OCI-LY3 (cell line): ENCODE results near the gene QSOX2.

Experiments used
- H2AFZ ChIP-seq: fragments of 200-600, 300-600 bp; shearing (Covaris generic); 2 replicates; pipeline ENCODE4 v1.6.0; 2014; ENCODE audit warnings: antibody characterized with exemption, low read depth, low read length
- H3K27ac ChIP-seq: fragments of 200-600, 300-600 bp; sonication (generic); 2 replicates; pipeline ENCODE4 v1.5.1; 2014; ENCODE audit warnings: mild to moderate bottlenecking, low read length, moderate library complexity, mixed read lengths
- H3K27me3 ChIP-seq: fragments of 200-600, 300-600 bp; sonication (generic); 2 replicates; pipeline ENCODE4 v1.6.1; 2014; ENCODE audit warnings: low read depth, low read length, mixed read lengths
- H3K36me3 ChIP-seq: fragments of 200-600, 300-600 bp; sonication (generic); replicated peaks from 2 replicates; pipeline ENCODE3; 2014; ENCODE audit warnings: low read depth, low read length, mixed read lengths
- H3K4me1 ChIP-seq: fragments of 300-600, 200-600 bp; sonication (generic); 2 replicates; pipeline ENCODE4 v1.6.1; 2014; ENCODE audit warnings: low read length, mixed read lengths
- H3K4me2 ChIP-seq: fragments of 200-600, 300-600 bp; sonication (generic); 2 replicates; pipeline ENCODE4 v1.6.1; 2014; ENCODE audit warnings: low read length, mixed read lengths
- H3K4me3 ChIP-seq: fragments of 300-600, 200-600 bp; sonication (generic); 2 replicates; pipeline ENCODE4 v1.5.1; 2014; ENCODE audit warnings: antibody characterized with exemption, mild to moderate bottlenecking, low read length, moderate library complexity
- H3K79me2 ChIP-seq: fragments of 300-600, 200-600 bp; shearing (Covaris generic); 2 replicates; pipeline ENCODE4 v1.6.1; 2014; ENCODE audit warnings: mild to moderate bottlenecking, low read length, mixed read lengths
- H3K9ac ChIP-seq: fragments of 300-600, 200-600 bp; shearing (Covaris generic); 2 replicates; pipeline ENCODE4 v1.6.0; 2014; ENCODE audit warnings: mild to moderate bottlenecking, low read length, moderate library complexity
- H3K9me3 ChIP-seq: fragments of 200-600, 300-600 bp; shearing (Covaris generic); 2 replicates; pipeline ENCODE4 v1.6.1; 2014; ENCODE audit warnings: low read length, mixed read lengths; ENCODE audit not compliant: insufficient read depth
- H4K20me1 ChIP-seq: fragments of 200-600, 300-600 bp; sonication (generic); 2 replicates; pipeline ENCODE4 v1.6.1; 2016; ENCODE audit warnings: low read length, mixed read lengths; ENCODE audit not compliant: insufficient read depth
- EZH2phosphoT487 ChIP-seq: fragments of 200-600 bp; shearing (Covaris generic); IDR thresholded peaks from 2 replicates; pipeline ENCODE4 v1.6.1; 2018; ENCODE audit warnings: antibody characterized with exemption, mixed run types, low read depth
- TF ChIP-seq, protein P1 (sequence below): fragments of 200-600, 300-600 bp; sonication (generic); IDR thresholded peaks from 2 replicates; pipeline ENCODE4 v1.5.1; 2014; ENCODE audit warnings: antibody characterized with exemption, low read length, low read depth

QSOX2 gene

GRCh38 chr9:136204145-136204805 is 41.3 kb downstream of the QSOX2 start:
- Histone ChIP-seq H3K4me1 (no peaks in the 10 kb centered on the region), H3K79me2 (no peaks in the 10 kb centered on the region), H2AFZ (no peak overlapping the region), H3K9ac (no peak overlapping the region), H3K4me2 (no peak overlapping the region), H3K27me3 (no peaks in the 10 kb centered on the region), H3K9me3 (no peaks in the 10 kb centered on the region), H3K4me3 (no peak overlapping the region), H4K20me1 (peaks cover 11% of the 10 kb centered on the region; the same call in 1 of the 2 replicates), H3K36me3 (peaks cover 5% of the 10 kb centered on the region), H3K27ac (no peak overlapping the region)
- TF ChIP-seq, protein P1, sequence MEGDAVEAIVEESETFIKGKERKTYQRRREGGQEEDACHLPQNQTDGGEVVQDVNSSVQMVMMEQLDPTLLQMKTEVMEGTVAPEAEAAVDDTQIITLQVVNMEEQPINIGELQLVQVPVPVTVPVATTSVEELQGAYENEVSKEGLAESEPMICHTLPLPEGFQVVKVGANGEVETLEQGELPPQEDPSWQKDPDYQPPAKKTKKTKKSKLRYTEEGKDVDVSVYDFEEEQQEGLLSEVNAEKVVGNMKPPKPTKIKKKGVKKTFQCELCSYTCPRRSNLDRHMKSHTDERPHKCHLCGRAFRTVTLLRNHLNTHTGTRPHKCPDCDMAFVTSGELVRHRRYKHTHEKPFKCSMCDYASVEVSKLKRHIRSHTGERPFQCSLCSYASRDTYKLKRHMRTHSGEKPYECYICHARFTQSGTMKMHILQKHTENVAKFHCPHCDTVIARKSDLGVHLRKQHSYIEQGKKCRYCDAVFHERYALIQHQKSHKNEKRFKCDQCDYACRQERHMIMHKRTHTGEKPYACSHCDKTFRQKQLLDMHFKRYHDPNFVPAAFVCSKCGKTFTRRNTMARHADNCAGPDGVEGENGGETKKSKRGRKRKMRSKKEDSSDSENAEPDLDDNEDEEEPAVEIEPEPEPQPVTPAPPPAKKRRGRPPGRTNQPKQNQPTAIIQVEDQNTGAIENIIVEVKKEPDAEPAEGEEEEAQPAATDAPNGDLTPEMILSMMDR, result no peak
- no peak for TF ChIP-seq EZH2phosphoT487

- Histone ChIP-seq H3K4me3 (no peak overlapping the region), H3K27me3 (no peaks in the 10 kb centered on the region), H3K9me3 (no peaks in the 10 kb centered on the region), H3K4me2 (no peak overlapping the region), H2AFZ (no peak overlapping the region), H3K79me2 (no peaks in the 10 kb centered on the region), H3K27ac (no peak overlapping the region), H3K9ac (no peak overlapping the region), H3K36me3 (peaks cover 5% of the 10 kb centered on the region), H3K4me1 (no peaks in the 10 kb centered on the region), H4K20me1 (peaks cover 11% of the 10 kb centered on the region; the same call in 1 of the 2 replicates)
- TF ChIP-seq, protein P1, result no peak
- TF ChIP-seq EZH2phosphoT487, result no peak
Observed at GRCh38 chr9:136203408-136204144, 42.0 kb downstream of the QSOX2 start.

GRCh38 chr9:136202454-136203407 is 42.9 kb downstream of the QSOX2 start:
- no peak for TF ChIP-seq EZH2phosphoT487
- TF ChIP-seq, protein P1, result no peak
- Histone ChIP-seq H3K9me3 (no peaks in the 10 kb centered on the region), H3K4me3 (no peak overlapping the region), H4K20me1 (peaks cover 11% of the 10 kb centered on the region; the same call in 1 of the 2 replicates), H3K9ac (no peak overlapping the region), H3K27me3 (no peaks in the 10 kb centered on the region), H3K4me1 (no peaks in the 10 kb centered on the region), H3K4me2 (no peak overlapping the region), H3K36me3 (peaks cover 5% of the 10 kb centered on the region), H3K79me2 (no peaks in the 10 kb centered on the region), H2AFZ (no peak overlapping the region), H3K27ac (no peak overlapping the region)
